Large intestine (tissue), 3 donors: ENCODE data around the gene MAD1L1. TPM values are rescaled to one million over a fixed set of nuclear protein-coding genes. Genes with fewer than 3 reads are reported as not detected.

Experiments
- DNase-seq, 2 donors: peaks; one replicate each; pipeline versions ENCODE4 v3.0.0 to v3.0.0-alpha.2; 2013
- H3K27ac ChIP-seq: one replicate; pipeline ENCODE4 v1.5.1; 2013; ENCODE audit warnings: low read length
- H3K27me3 ChIP-seq: 2 replicates; pipeline ENCODE4 v1.6.1; 2013; ENCODE audit warnings: low read length; ENCODE audit not compliant: control insufficient read depth, insufficient read depth
- H3K36me3 ChIP-seq: 2 replicates; pipeline ENCODE4 v1.6.1; 2013; ENCODE audit warnings: low read length; ENCODE audit not compliant: control insufficient read depth, insufficient read depth
- H3K4me1 ChIP-seq: one replicate; pipeline ENCODE4 v1.6.1; 2013; ENCODE audit warnings: low read length; ENCODE audit not compliant: control insufficient read depth, insufficient read depth
- H3K4me3 ChIP-seq: one replicate; pipeline ENCODE4 v1.5.1; 2013; ENCODE audit warnings: low read length
- H3K9me3 ChIP-seq: one replicate; pipeline ENCODE4 v1.6.1; 2013; ENCODE audit warnings: mild to moderate bottlenecking, low read depth, low read length, moderate library complexity; ENCODE audit not compliant: control insufficient read depth
- WGBS: methylation state at CpG from one replicate; pipeline ENCODE4 v1.1.5; 2013; ENCODE audit warnings: low lambda C conversion rate; ENCODE audit not compliant: insufficient coverage; 5-methylcytosine and 5-hydroxymethylcytosine counted together
- polyA plus RNA-seq: library from polyadenylated mRNA; unstranded; fragments of 120-200 nt; gene quantifications from one replicate; pipeline ENCODE4 v1.2.1, GENCODE V29; 2013

Gene MAD1L1
- polyA plus RNA-seq, 1 donor = 15.1 TPM

- Histone ChIP-seq H3K36me3 (peaks cover 12% of the 10 kb centered on the region), H3K4me1 (no peaks in the 10 kb centered on the region), H3K9me3 (no peaks in the 10 kb centered on the region), H3K27me3 (no peaks in the 10 kb centered on the region), H3K4me3 (no peak overlapping the region), H3K27ac (no peak overlapping the region)
- DNase-seq = no peak
- no CpG with 5 or more reads among the region's 20 CpGs for WGBS
These were observed 93.6 kb downstream of the MAD1L1 start for GRCh38 chr7:2139004-2139699.

GRCh38 chr7:2138146-2138765, 94.5 kb downstream of the MAD1L1 start:
- DNase-seq = no peak

DNA sequence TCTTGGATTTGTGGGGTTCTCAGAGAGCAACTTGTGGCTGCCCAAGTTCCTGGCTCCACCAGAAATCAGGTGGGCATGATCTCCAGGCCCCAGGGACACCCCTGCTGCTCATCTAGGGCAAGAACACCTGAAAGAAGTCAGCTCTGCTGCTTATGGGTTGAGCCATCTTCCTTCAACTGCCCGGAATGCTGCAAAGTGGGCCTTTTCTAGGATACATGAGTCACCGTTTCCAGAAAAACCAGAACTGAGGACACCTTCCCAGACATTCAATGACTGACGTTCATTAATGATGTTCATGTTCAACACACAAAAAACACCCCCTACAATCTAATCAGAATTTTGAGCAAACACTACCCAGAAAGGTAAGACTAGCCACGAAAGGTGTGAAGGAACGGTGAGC, 98.0 kb downstream of the MAD1L1 start:
- no peaks in the 10 kb centered on the region for H3K9me3 ChIP-seq
- WGBS = no CpG with 5 or more reads among the region's 5 CpGs

More at GRCh38 chr7:2138146-2138765, 94.5 kb downstream of the MAD1L1 start:
- Histone ChIP-seq H3K36me3 (peaks cover 9% of the 10 kb centered on the region), H3K4me1 (no peaks in the 10 kb centered on the region), H3K27me3 (no peaks in the 10 kb centered on the region), H3K27ac (no peak overlapping the region), H3K4me3 (no peak overlapping the region), H3K9me3 (no peaks in the 10 kb centered on the region)
- WGBS = 100% methylated on average over 1 of the region's 17 CpGs

GRCh38 chr7:2132243-2132642, 100.5 kb downstream of the MAD1L1 start:
- no peak for DNase-seq
- no CpG with 5 or more reads among the region's 33 CpGs for WGBS
- H3K4me1 ChIP-seq = no peaks in the 10 kb centered on the region
- peaks cover 6% of the 10 kb centered on the region for H3K36me3 ChIP-seq
- H3K4me3 ChIP-seq = no peak overlapping the region
- H3K27ac ChIP-seq = no peak overlapping the region
- H3K27me3 ChIP-seq = no peaks in the 10 kb centered on the region
- H3K9me3 ChIP-seq = no peaks in the 10 kb centered on the region

More for the DNA sequence above, 98.0 kb downstream of the MAD1L1 start:
- no peaks in the 10 kb centered on the region for H3K27me3 ChIP-seq
- H3K4me3 ChIP-seq = no peak overlapping the region
- H3K4me1 ChIP-seq = no peaks in the 10 kb centered on the region
- no peak overlapping the region for H3K27ac ChIP-seq
- no peak for DNase-seq
- H3K36me3 ChIP-seq = peaks cover 6% of the 10 kb centered on the region

- H3K36me3 ChIP-seq = peaks cover 6% of the 10 kb centered on the region
- DNase-seq = no peak
These were observed 100.9 kb downstream of the MAD1L1 start for GRCh38 chr7:2131800-2132199.

DNA sequence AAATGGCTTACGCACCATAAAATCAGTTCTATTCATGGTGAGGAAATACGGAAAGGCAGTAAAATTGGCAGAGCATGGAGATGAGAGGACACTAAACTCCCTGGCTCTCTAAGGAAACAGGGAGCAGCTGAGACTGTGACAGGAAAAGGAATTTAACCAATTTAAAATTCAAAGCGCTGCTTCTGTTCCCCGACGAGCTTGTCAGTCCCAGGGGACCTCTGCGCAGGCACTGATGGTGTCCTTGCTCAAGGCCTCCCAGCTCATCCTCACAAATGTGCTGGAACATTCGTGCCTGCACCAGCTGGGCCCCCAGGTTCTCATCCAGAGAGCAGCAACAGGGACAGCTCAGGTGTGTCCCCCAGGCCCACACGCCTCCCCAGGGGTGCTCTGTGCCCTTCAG, 101.4 kb downstream of the MAD1L1 start:
- no peak overlapping the region for H3K4me3 ChIP-seq
- no peaks in the 10 kb centered on the region for H3K4me1 ChIP-seq
- DNase-seq = no peak
- H3K36me3 ChIP-seq = peaks cover 3% of the 10 kb centered on the region
- no peaks in the 10 kb centered on the region for H3K27me3 ChIP-seq
- H3K9me3 ChIP-seq = no peaks in the 10 kb centered on the region
- no CpG with 5 or more reads among the region's 8 CpGs for WGBS
- H3K27ac ChIP-seq = no peak overlapping the region

More at GRCh38 chr7:2131800-2132199, 100.9 kb downstream of the MAD1L1 start:
- Histone ChIP-seq H3K27me3 (no peaks in the 10 kb centered on the region), H3K9me3 (no peaks in the 10 kb centered on the region), H3K4me1 (no peaks in the 10 kb centered on the region), H3K27ac (no peak overlapping the region), H3K4me3 (no peak overlapping the region)
- 100% methylated on average over 1 of the region's 10 CpGs for WGBS

GRCh38 chr7:2130096-2130375, 102.7 kb downstream of the MAD1L1 start:
- no peaks in the 10 kb centered on the region for H3K4me1 ChIP-seq
- WGBS = no CpG with 5 or more reads among the region's 7 CpGs
- H3K36me3 ChIP-seq = peaks cover 2% of the 10 kb centered on the region
- DNase-seq = no peak
- H3K4me3 ChIP-seq = no peak overlapping the region
- no peak overlapping the region for H3K27ac ChIP-seq
- H3K27me3 ChIP-seq = no peaks in the 10 kb centered on the region
- H3K9me3 ChIP-seq = no peaks in the 10 kb centered on the region

DNA sequence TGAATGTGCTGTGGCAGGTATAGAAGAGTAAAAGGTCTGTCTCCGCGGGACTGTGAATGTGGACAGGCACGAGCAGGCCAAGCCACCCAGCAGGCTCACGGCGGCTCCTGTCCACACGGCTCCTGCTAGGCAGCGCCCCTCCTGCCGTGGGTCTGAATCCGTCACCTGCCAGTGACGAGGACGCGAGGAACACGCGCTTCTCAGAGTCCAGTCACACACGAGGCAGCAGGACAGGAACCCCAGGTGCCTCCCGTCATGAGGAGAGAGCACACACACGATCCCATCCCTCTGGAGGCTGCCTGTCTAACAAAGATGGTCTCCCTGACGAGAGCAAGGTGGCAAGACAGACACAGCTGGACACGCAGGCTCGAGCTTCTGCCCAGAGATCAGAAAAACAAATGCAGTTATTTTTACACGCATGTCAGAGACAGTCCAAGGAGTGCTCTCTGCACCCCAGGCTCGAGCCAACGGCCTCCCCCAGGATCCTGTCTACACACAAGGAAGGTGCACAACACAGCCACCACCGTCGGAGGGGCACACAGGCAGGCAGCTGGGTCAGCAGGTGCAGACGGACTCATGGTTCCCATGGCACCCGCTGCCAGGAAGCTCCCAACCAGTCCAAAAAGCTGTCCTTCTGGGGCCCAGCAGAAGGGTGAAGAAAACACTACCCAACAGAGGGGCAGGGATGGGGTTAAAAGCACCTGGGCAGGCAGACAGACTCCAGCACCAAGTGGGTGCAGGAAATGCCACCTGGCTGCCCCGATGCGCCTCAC, 103.2 kb downstream of the MAD1L1 start:
- Histone ChIP-seq H3K36me3 (peaks cover 2% of the 10 kb centered on the region), H3K4me3 (no peak overlapping the region), H3K4me1 (no peaks in the 10 kb centered on the region), H3K27ac (no peak overlapping the region), H3K27me3 (no peaks in the 10 kb centered on the region), H3K9me3 (no peaks in the 10 kb centered on the region)
- DNase-seq = no peak
- no CpG with 5 or more reads among the region's 29 CpGs for WGBS

GRCh38 chr7:2128601-2129322, 104.0 kb downstream of the MAD1L1 start:
- Histone ChIP-seq H3K4me1 (no peaks in the 10 kb centered on the region), H3K4me3 (no peak overlapping the region), H3K36me3 (peaks cover 2% of the 10 kb centered on the region), H3K27me3 (no peaks in the 10 kb centered on the region), H3K9me3 (no peaks in the 10 kb centered on the region), H3K27ac (no peak overlapping the region)
- DNase-seq = no peak
- WGBS = no CpG with 5 or more reads among the region's 20 CpGs

DNA sequence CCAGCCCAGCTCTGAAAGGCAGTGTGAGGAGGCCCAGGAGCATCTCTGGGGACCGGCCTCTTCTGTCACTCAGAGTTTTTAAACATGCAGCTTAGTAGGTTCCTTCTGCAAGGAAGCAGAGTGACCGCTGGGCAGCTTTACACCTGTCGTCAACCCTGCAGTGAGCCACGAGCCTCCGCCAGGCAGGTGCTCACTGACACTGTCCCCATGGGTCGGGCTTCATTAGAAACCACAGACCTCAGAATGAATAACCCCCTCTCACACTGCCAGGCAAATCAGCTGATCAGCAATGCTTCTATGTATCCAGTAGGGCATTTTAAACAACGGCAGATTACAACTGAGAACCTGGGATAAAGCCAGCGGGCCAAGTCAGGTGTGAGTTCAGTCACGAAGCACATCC, 106.1 kb downstream of the MAD1L1 start:
- peaks cover 4% of the 10 kb centered on the region for H3K36me3 ChIP-seq
- WGBS = no CpG with 5 or more reads among the region's 9 CpGs
- no peak overlapping the region for H3K4me3 ChIP-seq
- no peak overlapping the region for H3K27ac ChIP-seq
- DNase-seq = no peak
- no peaks in the 10 kb centered on the region for H3K27me3 ChIP-seq
- no peaks in the 10 kb centered on the region for H3K9me3 ChIP-seq
- H3K4me1 ChIP-seq = no peaks in the 10 kb centered on the region
